ENCODE data around the gene SPATA1.

SPATA1 gene

GRCh38 chr1:84597011-84597410, 90.8 kb downstream of the SPATA1 start:
- no peak for DNase-seq

- no peak for DNase-seq
These were observed 92.2 kb downstream of the SPATA1 start for GRCh38 chr1:84598418-84598817.

GRCh38 chr1:84598846-84599741, 92.9 kb downstream of the SPATA1 start:
- peak; percentile 67 for DNase-seq

GRCh38 chr1:84600796-84601195, 94.6 kb downstream of the SPATA1 start:
- no peak for DNase-seq

- no peak for DNase-seq
These were observed 97.0 kb downstream of the SPATA1 start for GRCh38 chr1:84603223-84603622.

- DNase-seq, result no peak
These were observed 98.0 kb downstream of the SPATA1 start for GRCh38 chr1:84603941-84604830.

- DNase-seq, result no peak
These were observed 99.0 kb downstream of the SPATA1 start for GRCh38 chr1:84605157-84605556.

- no peak for DNase-seq
These were observed 100.8 kb downstream of the SPATA1 start for GRCh38 chr1:84606977-84607376.

- DNase-seq, result no peak
These were observed 104.9 kb downstream of the SPATA1 start for GRCh38 chr1:84611091-84611490.

GRCh38 chr1:84611796-84612195, 105.6 kb downstream of the SPATA1 start:
- DNase-seq, result no peak

GRCh38 chr1:84613026-84613425, 106.8 kb downstream of the SPATA1 start:
- no peak for DNase-seq

GRCh38 chr1:84613887-84614286, 107.7 kb downstream of the SPATA1 start:
- no peak for DNase-seq

GRCh38 chr1:84615790-84616189, 109.6 kb downstream of the SPATA1 start:
- no peak for DNase-seq

Measured in activated CD4-positive, alpha-beta T cell treated with anti-CD3 and anti-CD28 coated beads, Interleukin-2, Interleukin-6, amounts not matched to agents 100 ng/mL and 50 ng/mL, durations not matched to agents 16 hours and 8 hours (primary cell).